ENCODE results near the gene CELSR1. TPM values are rescaled to one million over a fixed set of nuclear protein-coding genes. Genes with fewer than 3 reads are reported as not detected.

Gene CELSR1
- total and polyA plus RNA-seq, 9 donors, result 1.8 to 6.9 (median 3.4) TPM

- H3K9me3 ChIP-seq (replicated peaks; ENCODE audit: control insufficient read depth, low read depth, low read length), result no peaks in the 10 kb centered on the region
- H3K27ac ChIP-seq (ENCODE audit: low read length), result no peak overlapping the region
- H3K27me3 ChIP-seq (ENCODE audit: control insufficient read depth, insufficient read depth, low read length), result peaks cover 29% of the 10 kb centered on the region
- H3K4me1 ChIP-seq (ENCODE audit: control insufficient read depth, insufficient read depth, low read length), result peaks cover 8% of the 10 kb centered on the region
- H3K4me3 ChIP-seq (ENCODE audit: low read length), result no peak overlapping the region
- WGBS (ENCODE audit: insufficient coverage), result 74% methylated on average over 15 of the region's 17 CpGs
- H3K36me3 ChIP-seq (ENCODE audit: control insufficient read depth, insufficient read depth, low read length), result no peaks in the 10 kb centered on the region
- DNase-seq, result no peak
These were observed 77.9 kb downstream of the CELSR1 start for GRCh38 chr22:46459347-46460065.

- H3K27me3 ChIP-seq (ENCODE audit: control insufficient read depth, insufficient read depth, low read length), result peaks cover 31% of the 10 kb centered on the region
- H3K4me3 ChIP-seq (ENCODE audit: low read length), result no peak overlapping the region
- no peak overlapping the region for H3K27ac ChIP-seq (ENCODE audit: low read length)
- peaks cover 8% of the 10 kb centered on the region for H3K4me1 ChIP-seq (ENCODE audit: control insufficient read depth, insufficient read depth, low read length)
- DNase-seq, result no peak
- 80% methylated on average over 4 of the region's 7 CpGs for WGBS (ENCODE audit: insufficient coverage)
- H3K36me3 ChIP-seq (ENCODE audit: control insufficient read depth, insufficient read depth, low read length), result no peaks in the 10 kb centered on the region
- no peaks in the 10 kb centered on the region for H3K9me3 ChIP-seq (replicated peaks; ENCODE audit: control insufficient read depth, low read depth, low read length)
These were observed 78.9 kb downstream of the CELSR1 start for GRCh38 chr22:46458525-46458924.

- H3K4me1 ChIP-seq (ENCODE audit: control insufficient read depth, insufficient read depth, low read length), result peaks cover 8% of the 10 kb centered on the region
- WGBS (ENCODE audit: insufficient coverage), result 67% methylated on average over 28 of the region's 34 CpGs
- no peak overlapping the region for H3K4me3 ChIP-seq (ENCODE audit: low read length)
- no peak overlapping the region for H3K27ac ChIP-seq (ENCODE audit: low read length)
- no peaks in the 10 kb centered on the region for H3K9me3 ChIP-seq (replicated peaks; ENCODE audit: control insufficient read depth, low read depth, low read length)
- no peaks in the 10 kb centered on the region for H3K36me3 ChIP-seq (ENCODE audit: control insufficient read depth, insufficient read depth, low read length)
- peaks cover 37% of the 10 kb centered on the region for H3K27me3 ChIP-seq (ENCODE audit: control insufficient read depth, insufficient read depth, low read length)
- DNase-seq, result no peak
These were observed 79.6 kb downstream of the CELSR1 start for GRCh38 chr22:46457502-46458488.

GRCh38 chr22:46456818-46457163, 80.6 kb downstream of the CELSR1 start:
- Histone ChIP-seq H3K36me3 (ENCODE audit: control insufficient read depth, insufficient read depth, low read length) (no peaks in the 10 kb centered on the region), H3K27ac (ENCODE audit: low read length) (no peak overlapping the region), H3K27me3 (ENCODE audit: control insufficient read depth, insufficient read depth, low read length) (peaks cover 36% of the 10 kb centered on the region), H3K4me3 (ENCODE audit: low read length) (no peak overlapping the region), H3K4me1 (ENCODE audit: control insufficient read depth, insufficient read depth, low read length) (peaks cover 13% of the 10 kb centered on the region), H3K9me3 (replicated peaks; ENCODE audit: control insufficient read depth, low read depth, low read length) (no peaks in the 10 kb centered on the region)
- WGBS (ENCODE audit: insufficient coverage), result 89% methylated on average over 12 of the region's 12 CpGs
- no peak for DNase-seq

GRCh38 chr22:46455446-46455845, 82.0 kb downstream of the CELSR1 start:
- H3K9me3 ChIP-seq (replicated peaks; ENCODE audit: control insufficient read depth, low read depth, low read length), result no peaks in the 10 kb centered on the region
- H3K27ac ChIP-seq (ENCODE audit: low read length), result no peak overlapping the region
- peaks cover 26% of the 10 kb centered on the region for H3K27me3 ChIP-seq (ENCODE audit: control insufficient read depth, insufficient read depth, low read length)
- H3K4me3 ChIP-seq (ENCODE audit: low read length), result no peak overlapping the region
- no peaks in the 10 kb centered on the region for H3K36me3 ChIP-seq (ENCODE audit: control insufficient read depth, insufficient read depth, low read length)
- H3K4me1 ChIP-seq (ENCODE audit: control insufficient read depth, insufficient read depth, low read length), result peaks cover 15% of the 10 kb centered on the region
- 84% methylated on average over 10 of the region's 13 CpGs for WGBS (ENCODE audit: insufficient coverage)
- no peak for DNase-seq

- no peak overlapping the region for H3K27ac ChIP-seq (ENCODE audit: low read length)
- no peaks in the 10 kb centered on the region for H3K36me3 ChIP-seq (ENCODE audit: control insufficient read depth, insufficient read depth, low read length)
- H3K4me3 ChIP-seq (ENCODE audit: low read length), result no peak overlapping the region
- H3K4me1 ChIP-seq (ENCODE audit: control insufficient read depth, insufficient read depth, low read length), result peaks cover 11% of the 10 kb centered on the region
- H3K9me3 ChIP-seq (replicated peaks; ENCODE audit: control insufficient read depth, low read depth, low read length), result no peaks in the 10 kb centered on the region
- 71% methylated on average over 29 of the region's 33 CpGs for WGBS (ENCODE audit: insufficient coverage)
- peaks cover 24% of the 10 kb centered on the region for H3K27me3 ChIP-seq (ENCODE audit: control insufficient read depth, insufficient read depth, low read length)
- no peak for DNase-seq
These were observed 82.7 kb downstream of the CELSR1 start for GRCh38 chr22:46454504-46455269.

- Histone ChIP-seq H3K36me3 (ENCODE audit: control insufficient read depth, insufficient read depth, low read length) (no peaks in the 10 kb centered on the region), H3K27me3 (ENCODE audit: control insufficient read depth, insufficient read depth, low read length) (peaks cover 22% of the 10 kb centered on the region), H3K9me3 (replicated peaks; ENCODE audit: control insufficient read depth, low read depth, low read length) (no peaks in the 10 kb centered on the region), H3K27ac (ENCODE audit: low read length) (no peak overlapping the region), H3K4me1 (ENCODE audit: control insufficient read depth, insufficient read depth, low read length) (peaks cover 11% of the 10 kb centered on the region), H3K4me3 (ENCODE audit: low read length) (no peak overlapping the region)
- WGBS (ENCODE audit: insufficient coverage), result 50% methylated on average over 16 of the region's 24 CpGs
- DNase-seq, result no peak
These were observed 83.5 kb downstream of the CELSR1 start for GRCh38 chr22:46453829-46454503.

GRCh38 chr22:46453006-46453828, 84.2 kb downstream of the CELSR1 start:
- Histone ChIP-seq H3K9me3 (replicated peaks; ENCODE audit: control insufficient read depth, low read depth, low read length) (no peaks in the 10 kb centered on the region), H3K27ac (ENCODE audit: low read length) (no peak overlapping the region), H3K4me1 (ENCODE audit: control insufficient read depth, insufficient read depth, low read length) (peaks cover 11% of the 10 kb centered on the region), H3K36me3 (ENCODE audit: control insufficient read depth, insufficient read depth, low read length) (no peaks in the 10 kb centered on the region), H3K4me3 (ENCODE audit: low read length) (no peak overlapping the region), H3K27me3 (ENCODE audit: control insufficient read depth, insufficient read depth, low read length) (peaks cover 20% of the 10 kb centered on the region)
- 69% methylated on average over 25 of the region's 31 CpGs for WGBS (ENCODE audit: insufficient coverage)
- no peak for DNase-seq

All from muscle of leg (tissue), 11 donors.